A673 (cell line): ENCODE results near the gene OR5AL1.

Experiments used
- EZH2 ChIP-seq: fragments of 200-600 bp; sonication (generic); IDR thresholded peaks from 2 replicates; pipeline ENCODE4 v1.6.1; 2017; ENCODE audit warnings: borderline replicate concordance, low read depth, mild to moderate bottlenecking, mixed read lengths, antibody characterized with exemption, low read length; ENCODE audit not compliant: poor library complexity, severe bottlenecking
- TF ChIP-seq, protein P1 (sequence below): fragments of 300-800, 200-600 bp; sonication (generic); conservative IDR thresholded peaks from 2 replicates; pipeline ENCODE4 v1.5.1; 2017; ENCODE audit warnings: low read depth, mild to moderate bottlenecking, antibody characterized with exemption, low read length, moderate library complexity, mixed read lengths

DNA sequence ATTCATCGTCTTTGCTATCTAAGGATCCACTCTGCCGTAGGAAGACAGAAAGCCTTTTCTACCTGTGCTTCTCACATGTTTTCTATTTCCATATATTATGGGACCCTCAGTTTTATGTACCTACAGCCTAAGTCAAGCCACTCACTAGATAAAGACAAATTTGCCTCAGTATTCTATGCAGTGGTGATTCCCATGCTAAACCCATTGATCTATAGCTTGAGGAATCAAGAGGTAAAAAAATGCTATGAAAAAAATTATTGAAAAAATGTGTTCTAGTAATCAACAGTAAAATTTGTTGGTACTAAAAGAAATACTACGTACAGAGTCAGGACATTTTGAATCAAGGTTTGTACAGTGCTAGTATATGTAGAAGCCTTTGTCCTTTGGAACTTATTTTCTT lies 18.1 kb upstream of the OR5AL1 start:
- TF ChIP-seq, protein P1, sequence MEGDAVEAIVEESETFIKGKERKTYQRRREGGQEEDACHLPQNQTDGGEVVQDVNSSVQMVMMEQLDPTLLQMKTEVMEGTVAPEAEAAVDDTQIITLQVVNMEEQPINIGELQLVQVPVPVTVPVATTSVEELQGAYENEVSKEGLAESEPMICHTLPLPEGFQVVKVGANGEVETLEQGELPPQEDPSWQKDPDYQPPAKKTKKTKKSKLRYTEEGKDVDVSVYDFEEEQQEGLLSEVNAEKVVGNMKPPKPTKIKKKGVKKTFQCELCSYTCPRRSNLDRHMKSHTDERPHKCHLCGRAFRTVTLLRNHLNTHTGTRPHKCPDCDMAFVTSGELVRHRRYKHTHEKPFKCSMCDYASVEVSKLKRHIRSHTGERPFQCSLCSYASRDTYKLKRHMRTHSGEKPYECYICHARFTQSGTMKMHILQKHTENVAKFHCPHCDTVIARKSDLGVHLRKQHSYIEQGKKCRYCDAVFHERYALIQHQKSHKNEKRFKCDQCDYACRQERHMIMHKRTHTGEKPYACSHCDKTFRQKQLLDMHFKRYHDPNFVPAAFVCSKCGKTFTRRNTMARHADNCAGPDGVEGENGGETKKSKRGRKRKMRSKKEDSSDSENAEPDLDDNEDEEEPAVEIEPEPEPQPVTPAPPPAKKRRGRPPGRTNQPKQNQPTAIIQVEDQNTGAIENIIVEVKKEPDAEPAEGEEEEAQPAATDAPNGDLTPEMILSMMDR = no peak
- TF ChIP-seq EZH2 = no peak
